Measurements from ENCODE around the gene BOD1L1. TPM values are rescaled to one million over a fixed set of nuclear protein-coding genes. Genes with fewer than 3 reads are reported as not detected.
A peak's percentile ranks its signal among the peaks of the same experiment; 100 is the strongest.

BOD1L1 gene
- total RNA-seq, 2 experiments from 2014 or later = 39.3 to 39.6 TPM

GRCh38 chr4:13541720-13542576, 85.6 kb downstream of the BOD1L1 start:
- H3K36me3 Mint-ChIP-seq (ENCODE audit: low read depth) = no peaks in the 10 kb centered on the region
- DNase-seq = peak in 6 of 14 experiments; percentile 26 to 63 (median 36)
- no peaks in the 10 kb centered on the region for H3K9me3 Mint-ChIP-seq
- peaks cover 79% of the 10 kb centered on the region for H3K4me1 ChIP-seq (ENCODE audit: insufficient read depth, low read length)
- H3K27me3 ChIP-seq (ENCODE audit: control insufficient read depth in 1 of 2, insufficient read depth in 2 of 2, low read length in 2 of 2) = peaks cover 88 to 98% of the 10 kb centered on the region in 2 experiments
- H3K27ac ChIP-seq (ENCODE audit: low read depth in 1 of 2, low read length in 2 of 2) = no peak overlapping the region
- peak overlapping the region; percentile 71 for H3K4me3 Mint-ChIP-seq
- ChIA-PET CTCF (interaction anchor here (0.8 to 2.2 kb wide), 2 partner anchors 10 to 15 kb away, joined by 3 to 9 read pairs; no protein-coding TSS in a partner anchor), POLR2A (no interaction called here)
- H3K36me3 ChIP-seq (ENCODE audit: insufficient read depth, low read length) = no peaks in the 10 kb centered on the region
- intact Hi-C loops (cut with DNase I, micrococcal nuclease) = loop anchor here in 1 of 2 experiments (10.0 kb wide), 1 partner anchor 57 kb away; the partner anchor contains the start of gene RAB28
- peak overlapping the region; percentile 19 for H3K4me3 ChIP-seq (ENCODE audit: low read length)
- ATAC-seq (ENCODE audit: poor library complexity) = peak; percentile 34
- H3K4me1 Mint-ChIP-seq (ENCODE audit: low read depth) = peaks cover 70% of the 10 kb centered on the region
- no peak for TF ChIP-seq CTCF (IDR thresholded peaks at IDR 0.05)
- H3K27ac Mint-ChIP-seq = no peak overlapping the region
- peaks cover 86% of the 10 kb centered on the region for H3K27me3 Mint-ChIP-seq
- peaks cover 43 to 79% of the 10 kb centered on the region in 2 experiments for H3K9me3 ChIP-seq (ENCODE audit: control insufficient read depth in 1 of 2, insufficient read depth in 1 of 2, low read length in 2 of 2)

- Mint-ChIP-seq H3K36me3 (ENCODE audit: low read depth) (no peaks in the 10 kb centered on the region), H3K9me3 (no peaks in the 10 kb centered on the region), H3K27ac (no peak overlapping the region), H3K4me3 (peak overlapping the region; percentile 71), H3K27me3 (peaks cover 86% of the 10 kb centered on the region), H3K4me1 (ENCODE audit: low read depth) (peaks cover 68% of the 10 kb centered on the region)
- CTCF ChIA-PET = interaction anchor here (2.2 kb wide), 1 partner anchor 9 kb away, joined by 9 read pairs; no protein-coding TSS in a partner anchor
- TF ChIP-seq CTCF (IDR thresholded peaks at IDR 0.05) = no peak
- Histone ChIP-seq H3K9me3 (ENCODE audit: control insufficient read depth in 1 of 2, insufficient read depth in 1 of 2, low read length in 2 of 2) (peaks cover 37 to 83% of the 10 kb centered on the region in 2 experiments), H3K4me3 (ENCODE audit: low read length) (no peak overlapping the region), H3K36me3 (ENCODE audit: insufficient read depth, low read length) (no peaks in the 10 kb centered on the region), H3K4me1 (ENCODE audit: insufficient read depth, low read length) (peaks cover 75% of the 10 kb centered on the region), H3K27me3 (ENCODE audit: control insufficient read depth in 1 of 2, insufficient read depth in 2 of 2, low read length in 2 of 2) (peaks cover 88 to 97% of the 10 kb centered on the region in 2 experiments), H3K27ac (ENCODE audit: low read depth in 1 of 2, low read length in 2 of 2) (no peak overlapping the region)
- DNase-seq = no peak
- POLR2A ChIA-PET = no interaction called here
- no peak for ATAC-seq (ENCODE audit: poor library complexity)
- intact Hi-C loops (cut with DNase I, micrococcal nuclease) = loop anchor here in 1 of 2 experiments (10.0 kb wide), 1 partner anchor 56 kb away; the partner anchor contains the start of gene RAB28
Observed at GRCh38 chr4:13541176-13541604, 86.3 kb downstream of the BOD1L1 start.

GRCh38 chr4:13540446-13541175, 86.9 kb downstream of the BOD1L1 start:
- ChIA-PET POLR2A (no interaction called here), CTCF (interaction anchor here (2.2 kb wide), 1 partner anchor 9 kb away, joined by 9 read pairs; no protein-coding TSS in a partner anchor)
- DNase-seq (no peak), ATAC-seq (ENCODE audit: poor library complexity) (no peak)
- peaks cover 79% of the 10 kb centered on the region for H3K4me1 ChIP-seq (ENCODE audit: insufficient read depth, low read length)
- peaks cover 66% of the 10 kb centered on the region for H3K4me1 Mint-ChIP-seq (ENCODE audit: low read depth)
- H3K27ac Mint-ChIP-seq = no peak overlapping the region
- H3K4me3 Mint-ChIP-seq = peak overlapping the region; percentile 62
- H3K4me3 ChIP-seq (ENCODE audit: low read length) = no peak overlapping the region
- H3K36me3 ChIP-seq (ENCODE audit: insufficient read depth, low read length) = no peaks in the 10 kb centered on the region
- H3K9me3 ChIP-seq (ENCODE audit: control insufficient read depth in 1 of 2, insufficient read depth in 1 of 2, low read length in 2 of 2) = peaks cover 32 to 89% of the 10 kb centered on the region in 2 experiments
- intact Hi-C loops (cut with DNase I, micrococcal nuclease) = loop anchor here in 1 of 2 experiments (10.0 kb wide), 1 partner anchor 56 kb away; the partner anchor contains the start of gene RAB28
- H3K27ac ChIP-seq (ENCODE audit: low read depth in 1 of 2, low read length in 2 of 2) = no peak overlapping the region
- peaks cover 86% of the 10 kb centered on the region for H3K27me3 Mint-ChIP-seq
- no peak for TF ChIP-seq CTCF (IDR thresholded peaks at IDR 0.05)
- H3K9me3 Mint-ChIP-seq = no peaks in the 10 kb centered on the region
- no peaks in the 10 kb centered on the region for H3K36me3 Mint-ChIP-seq (ENCODE audit: low read depth)
- H3K27me3 ChIP-seq (ENCODE audit: control insufficient read depth in 1 of 2, insufficient read depth in 2 of 2, low read length in 2 of 2) = peaks cover 91 to 97% of the 10 kb centered on the region in 2 experiments
